ENCODE results near the gene ARHGAP24.

Gene ARHGAP24

DNA sequence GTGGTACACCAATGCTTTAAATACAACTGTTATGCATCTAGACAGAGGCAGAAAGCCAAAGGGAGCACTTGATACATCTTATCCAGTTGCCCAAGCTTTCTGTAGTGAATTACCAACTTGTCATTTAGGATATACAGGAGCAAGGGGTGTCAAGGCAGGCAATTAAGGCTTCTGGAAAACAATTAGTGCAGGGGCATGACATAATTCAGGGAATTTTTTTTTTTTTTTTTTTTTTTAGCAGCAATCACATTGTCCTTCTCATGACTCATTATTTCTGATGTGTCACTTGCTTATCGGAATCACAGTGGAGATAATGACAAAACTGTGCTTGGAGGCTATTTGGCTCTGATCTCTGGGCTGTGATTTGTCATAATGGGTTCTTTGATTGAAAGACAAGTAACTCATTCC lies 259.5 kb downstream of the ARHGAP24 start:
- no peak for DNase-seq (ENCODE audit: extremely low read depth, low read depth)
- H3K4me3 ChIP-seq (replicated peaks; ENCODE audit: low read depth, low read length), result no peak overlapping the region
- TF ChIP-seq, protein P1, sequence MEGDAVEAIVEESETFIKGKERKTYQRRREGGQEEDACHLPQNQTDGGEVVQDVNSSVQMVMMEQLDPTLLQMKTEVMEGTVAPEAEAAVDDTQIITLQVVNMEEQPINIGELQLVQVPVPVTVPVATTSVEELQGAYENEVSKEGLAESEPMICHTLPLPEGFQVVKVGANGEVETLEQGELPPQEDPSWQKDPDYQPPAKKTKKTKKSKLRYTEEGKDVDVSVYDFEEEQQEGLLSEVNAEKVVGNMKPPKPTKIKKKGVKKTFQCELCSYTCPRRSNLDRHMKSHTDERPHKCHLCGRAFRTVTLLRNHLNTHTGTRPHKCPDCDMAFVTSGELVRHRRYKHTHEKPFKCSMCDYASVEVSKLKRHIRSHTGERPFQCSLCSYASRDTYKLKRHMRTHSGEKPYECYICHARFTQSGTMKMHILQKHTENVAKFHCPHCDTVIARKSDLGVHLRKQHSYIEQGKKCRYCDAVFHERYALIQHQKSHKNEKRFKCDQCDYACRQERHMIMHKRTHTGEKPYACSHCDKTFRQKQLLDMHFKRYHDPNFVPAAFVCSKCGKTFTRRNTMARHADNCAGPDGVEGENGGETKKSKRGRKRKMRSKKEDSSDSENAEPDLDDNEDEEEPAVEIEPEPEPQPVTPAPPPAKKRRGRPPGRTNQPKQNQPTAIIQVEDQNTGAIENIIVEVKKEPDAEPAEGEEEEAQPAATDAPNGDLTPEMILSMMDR (IDR thresholded peaks at IDR 0.05; ENCODE audit: low read depth, low read length, missing control alignments), result no peak

DNA sequence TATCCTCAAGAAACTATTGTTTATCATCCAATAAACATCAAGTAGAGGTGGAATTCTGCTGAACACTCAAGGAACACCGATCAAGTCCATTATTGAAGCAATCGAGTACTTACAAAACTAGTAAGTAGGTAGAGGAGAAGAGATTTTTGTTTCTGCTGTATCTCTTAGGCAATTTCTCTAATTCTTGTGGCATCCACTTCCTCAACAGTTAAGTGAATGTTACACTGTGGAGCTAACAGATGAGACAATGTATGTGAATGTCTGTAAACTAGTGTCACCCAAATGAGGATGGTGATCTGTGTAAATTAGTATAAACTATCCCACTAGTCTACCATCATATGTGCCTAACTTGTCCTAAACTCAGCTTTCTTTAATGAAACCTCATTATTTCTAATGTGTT lies 261.6 kb downstream of the ARHGAP24 start:
- TF ChIP-seq, protein P1 (IDR thresholded peaks at IDR 0.05; ENCODE audit: low read depth, low read length, missing control alignments), result no peak
- DNase-seq (ENCODE audit: extremely low read depth, low read depth), result no peak
- no peak overlapping the region for H3K4me3 ChIP-seq (replicated peaks; ENCODE audit: low read depth, low read length)

DNA sequence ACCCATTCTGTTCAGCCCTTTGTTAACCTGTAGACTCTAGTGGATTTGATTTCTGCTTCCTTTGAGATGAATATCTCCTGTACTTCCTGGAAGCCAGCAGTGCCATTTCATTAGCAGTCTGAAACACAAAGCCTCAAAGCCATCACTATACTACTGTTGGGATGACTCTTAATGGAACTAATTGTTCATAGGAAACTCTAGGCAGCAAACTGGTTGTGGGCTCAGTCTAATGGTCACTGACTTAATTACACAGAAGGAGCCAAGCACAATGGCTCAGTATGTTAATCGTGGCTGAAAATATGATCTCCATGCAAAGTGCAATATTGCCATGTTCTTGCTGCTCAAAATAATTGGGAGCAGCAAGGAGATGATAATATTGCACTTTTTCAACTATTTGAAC lies 262.3 kb downstream of the ARHGAP24 start:
- no peak for DNase-seq (ENCODE audit: extremely low read depth, low read depth)
- TF ChIP-seq, protein P1 (IDR thresholded peaks at IDR 0.05; ENCODE audit: low read depth, low read length, missing control alignments), result no peak
- no peak overlapping the region for H3K4me3 ChIP-seq (replicated peaks; ENCODE audit: low read depth, low read length)

DNA sequence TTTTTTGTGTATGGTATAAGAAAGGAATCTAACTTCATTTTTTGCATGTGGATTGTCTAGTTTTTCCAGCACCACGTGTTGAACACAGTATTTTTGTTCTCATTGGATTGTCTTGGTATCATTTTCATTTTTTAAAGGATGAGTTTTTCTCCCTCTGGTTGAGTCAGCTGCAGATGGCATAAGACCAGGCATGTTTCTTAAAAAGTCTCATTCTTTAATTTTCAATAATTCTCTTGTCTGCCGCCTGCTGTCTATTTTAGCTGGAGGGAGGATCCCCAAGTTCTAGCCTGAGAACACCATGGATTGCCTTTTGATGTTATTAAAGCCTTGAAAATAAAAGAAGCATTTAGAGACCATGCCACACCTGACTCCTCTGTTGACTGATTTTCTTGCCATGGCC lies 263.8 kb downstream of the ARHGAP24 start:
- no peak for DNase-seq (ENCODE audit: extremely low read depth, low read depth)
- TF ChIP-seq, protein P1 (IDR thresholded peaks at IDR 0.05; ENCODE audit: low read depth, low read length, missing control alignments), result no peak

DNA sequence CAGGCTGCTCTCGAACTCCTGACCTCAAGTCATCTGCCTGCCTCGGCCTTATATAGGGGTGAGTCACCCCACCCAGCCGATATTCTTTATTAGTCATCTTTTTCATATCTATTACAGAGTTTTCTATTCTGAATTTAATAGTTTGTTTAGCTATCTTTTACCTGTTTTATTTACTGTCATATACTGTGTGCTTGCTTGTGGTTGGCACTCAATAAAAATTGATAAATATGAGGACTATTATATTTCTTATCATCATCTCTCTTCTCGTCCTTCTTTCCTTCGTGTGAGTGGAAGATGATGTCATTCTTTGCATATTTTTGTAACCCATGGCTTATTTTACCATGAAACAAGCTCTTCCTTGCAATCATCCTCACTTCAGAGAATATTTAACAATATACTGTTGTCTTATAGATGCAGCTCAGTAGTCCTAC lies 265.5 kb downstream of the ARHGAP24 start:
- DNase-seq (ENCODE audit: extremely low read depth, low read depth), result no peak
- H3K4me3 ChIP-seq (replicated peaks; ENCODE audit: low read depth, low read length), result no peak overlapping the region
- TF ChIP-seq, protein P1 (IDR thresholded peaks at IDR 0.05; ENCODE audit: low read depth, low read length, missing control alignments), result no peak

More for the DNA sequence above, 263.8 kb downstream of the ARHGAP24 start:
- no peak overlapping the region for H3K4me3 ChIP-seq (replicated peaks; ENCODE audit: low read depth, low read length)

DNA sequence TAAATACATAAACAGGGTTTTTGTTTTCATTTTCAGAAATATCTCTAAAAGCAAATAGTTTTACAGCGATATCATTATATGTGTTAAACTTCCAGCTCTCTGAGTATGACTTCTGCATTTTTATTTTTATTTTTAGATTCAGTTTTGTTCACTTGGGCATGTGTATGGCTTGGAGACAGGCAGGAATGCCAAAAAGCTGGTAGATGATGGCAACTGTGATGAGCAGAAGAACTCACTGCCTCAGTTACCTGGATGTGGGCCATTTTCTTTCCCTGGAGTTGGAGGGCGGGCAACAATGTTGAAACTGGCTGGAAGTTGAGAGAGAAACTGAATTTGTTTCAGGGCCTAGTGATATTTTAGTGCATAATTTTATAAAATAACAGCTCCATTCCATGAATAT lies 266.4 kb downstream of the ARHGAP24 start:
- TF ChIP-seq, protein P1 (IDR thresholded peaks at IDR 0.05; ENCODE audit: low read depth, low read length, missing control alignments), result no peak
- no peak for DNase-seq (ENCODE audit: extremely low read depth, low read depth)
- no peak overlapping the region for H3K4me3 ChIP-seq (replicated peaks; ENCODE audit: low read depth, low read length)

DNA sequence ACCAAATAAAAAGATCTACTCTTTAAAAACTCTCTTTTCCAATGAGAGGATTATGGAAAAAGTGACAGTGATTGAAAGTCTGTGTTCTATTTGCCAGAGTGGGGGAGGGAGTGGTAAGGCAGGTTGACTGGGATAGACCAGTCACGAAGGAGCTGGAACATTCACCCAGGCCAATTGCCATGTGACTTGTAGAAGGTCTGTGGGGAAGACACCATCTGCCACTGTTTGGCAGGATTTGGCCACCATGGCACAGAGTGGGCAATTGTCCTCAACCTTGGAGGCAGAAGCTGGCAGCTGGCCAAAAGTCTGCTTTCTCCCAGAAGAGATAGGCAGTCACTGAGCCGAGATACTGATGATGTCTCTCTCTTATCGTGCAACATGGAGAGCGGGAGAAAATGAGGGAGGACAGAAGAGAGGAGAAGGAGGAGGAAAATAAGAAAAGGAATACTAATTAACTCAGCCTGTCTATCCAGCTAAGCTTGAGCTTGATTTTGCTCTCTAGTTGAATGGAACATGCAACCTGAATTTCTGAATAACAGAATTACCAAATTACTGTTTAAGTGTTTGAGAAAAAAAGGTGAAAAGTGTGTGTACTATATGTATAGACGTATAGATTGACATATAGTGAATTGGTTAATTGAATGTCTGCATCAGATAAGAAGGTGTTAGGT lies 267.1 kb downstream of the ARHGAP24 start:
- no peak for DNase-seq (ENCODE audit: extremely low read depth, low read depth)
- TF ChIP-seq, protein P1 (IDR thresholded peaks at IDR 0.05; ENCODE audit: low read depth, low read length, missing control alignments), result no peak
- no peak overlapping the region for H3K4me3 ChIP-seq (replicated peaks; ENCODE audit: low read depth, low read length)

All from HFF-Myc (cell line).